Measurements from ENCODE around the gene DRGX.

DNA sequence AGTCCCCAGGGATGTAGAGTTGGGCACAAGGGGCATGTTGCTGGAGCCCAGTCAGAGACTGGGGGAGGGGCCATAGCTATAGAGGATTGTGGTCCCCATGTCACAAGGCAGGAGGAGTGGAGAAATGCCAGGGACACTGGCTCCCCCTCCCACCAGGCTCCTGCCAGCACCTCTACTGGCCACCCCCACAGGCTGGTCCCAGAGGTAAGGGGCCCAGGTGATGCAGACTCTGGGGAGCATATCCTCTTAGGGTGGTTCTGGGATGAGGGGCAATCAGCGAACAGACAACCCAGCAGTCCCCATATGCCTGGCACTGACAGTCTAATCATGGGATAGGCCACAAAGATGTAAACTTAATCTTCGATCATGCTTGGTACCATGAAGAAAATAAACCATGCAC is 75.7 kb downstream of the DRGX start:
- TF ChIP-seq ZBTB8A (CRISPR knock-in tag; IDR thresholded peaks at IDR 0.05; ENCODE audit: borderline replicate concordance, low read depth) (no peak), ZSCAN25 (CRISPR knock-in tag; IDR thresholded peaks at IDR 0.05) (no peak), POLR2A (IDR thresholded peaks at IDR 0.05; ENCODE audit: insufficient read depth in 1 of 2, low read depth in 2 of 2, low read length in 2 of 2) (no peak), CEBPG (CRISPR knock-in tag; IDR thresholded peaks at IDR 0.05) (no peak), YY1 (IDR thresholded peaks at IDR 0.05; ENCODE audit: insufficient read depth, insufficient replicate concordance, low read depth, low read length) (no peak), EZH2 (conservative IDR thresholded peaks at IDR 0.05; ENCODE audit: low read depth, low read length) (no peak), ERF (CRISPR knock-in tag; IDR thresholded peaks at IDR 0.05) (no peak), ZNF180 (CRISPR knock-in tag; IDR thresholded peaks at IDR 0.05; ENCODE audit: borderline replicate concordance, low read depth) (no peak), FOXK2 (IDR thresholded peaks at IDR 0.05) (no peak), SMAD3 (CRISPR knock-in tag; IDR thresholded peaks at IDR 0.05) (no peak)
- TF ChIP-seq, protein P1, sequence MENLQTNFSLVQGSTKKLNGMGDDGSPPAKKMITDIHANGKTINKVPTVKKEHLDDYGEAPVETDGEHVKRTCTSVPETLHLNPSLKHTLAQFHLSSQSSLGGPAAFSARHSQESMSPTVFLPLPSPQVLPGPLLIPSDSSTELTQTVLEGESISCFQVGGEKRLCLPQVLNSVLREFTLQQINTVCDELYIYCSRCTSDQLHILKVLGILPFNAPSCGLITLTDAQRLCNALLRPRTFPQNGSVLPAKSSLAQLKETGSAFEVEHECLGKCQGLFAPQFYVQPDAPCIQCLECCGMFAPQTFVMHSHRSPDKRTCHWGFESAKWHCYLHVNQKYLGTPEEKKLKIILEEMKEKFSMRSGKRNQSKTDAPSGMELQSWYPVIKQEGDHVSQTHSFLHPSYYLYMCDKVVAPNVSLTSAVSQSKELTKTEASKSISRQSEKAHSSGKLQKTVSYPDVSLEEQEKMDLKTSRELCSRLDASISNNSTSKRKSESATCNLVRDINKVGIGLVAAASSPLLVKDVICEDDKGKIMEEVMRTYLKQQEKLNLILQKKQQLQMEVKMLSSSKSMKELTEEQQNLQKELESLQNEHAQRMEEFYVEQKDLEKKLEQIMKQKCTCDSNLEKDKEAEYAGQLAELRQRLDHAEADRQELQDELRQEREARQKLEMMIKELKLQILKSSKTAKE (CRISPR knock-in tag; IDR thresholded peaks at IDR 0.05; ENCODE audit: borderline replicate concordance) = no peak
- TF ChIP-seq, protein P2, sequence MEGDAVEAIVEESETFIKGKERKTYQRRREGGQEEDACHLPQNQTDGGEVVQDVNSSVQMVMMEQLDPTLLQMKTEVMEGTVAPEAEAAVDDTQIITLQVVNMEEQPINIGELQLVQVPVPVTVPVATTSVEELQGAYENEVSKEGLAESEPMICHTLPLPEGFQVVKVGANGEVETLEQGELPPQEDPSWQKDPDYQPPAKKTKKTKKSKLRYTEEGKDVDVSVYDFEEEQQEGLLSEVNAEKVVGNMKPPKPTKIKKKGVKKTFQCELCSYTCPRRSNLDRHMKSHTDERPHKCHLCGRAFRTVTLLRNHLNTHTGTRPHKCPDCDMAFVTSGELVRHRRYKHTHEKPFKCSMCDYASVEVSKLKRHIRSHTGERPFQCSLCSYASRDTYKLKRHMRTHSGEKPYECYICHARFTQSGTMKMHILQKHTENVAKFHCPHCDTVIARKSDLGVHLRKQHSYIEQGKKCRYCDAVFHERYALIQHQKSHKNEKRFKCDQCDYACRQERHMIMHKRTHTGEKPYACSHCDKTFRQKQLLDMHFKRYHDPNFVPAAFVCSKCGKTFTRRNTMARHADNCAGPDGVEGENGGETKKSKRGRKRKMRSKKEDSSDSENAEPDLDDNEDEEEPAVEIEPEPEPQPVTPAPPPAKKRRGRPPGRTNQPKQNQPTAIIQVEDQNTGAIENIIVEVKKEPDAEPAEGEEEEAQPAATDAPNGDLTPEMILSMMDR (CRISPR knock-in tag; IDR thresholded peaks at IDR 0.05) = no peak
- TF ChIP-seq, protein P3, sequence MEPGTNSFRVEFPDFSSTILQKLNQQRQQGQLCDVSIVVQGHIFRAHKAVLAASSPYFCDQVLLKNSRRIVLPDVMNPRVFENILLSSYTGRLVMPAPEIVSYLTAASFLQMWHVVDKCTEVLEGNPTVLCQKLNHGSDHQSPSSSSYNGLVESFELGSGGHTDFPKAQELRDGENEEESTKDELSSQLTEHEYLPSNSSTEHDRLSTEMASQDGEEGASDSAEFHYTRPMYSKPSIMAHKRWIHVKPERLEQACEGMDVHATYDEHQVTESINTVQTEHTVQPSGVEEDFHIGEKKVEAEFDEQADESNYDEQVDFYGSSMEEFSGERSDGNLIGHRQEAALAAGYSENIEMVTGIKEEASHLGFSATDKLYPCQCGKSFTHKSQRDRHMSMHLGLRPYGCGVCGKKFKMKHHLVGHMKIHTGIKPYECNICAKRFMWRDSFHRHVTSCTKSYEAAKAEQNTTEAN (CRISPR knock-in tag; conservative IDR thresholded peaks at IDR 0.05) = no peak
- TF ChIP-seq, protein P4, sequence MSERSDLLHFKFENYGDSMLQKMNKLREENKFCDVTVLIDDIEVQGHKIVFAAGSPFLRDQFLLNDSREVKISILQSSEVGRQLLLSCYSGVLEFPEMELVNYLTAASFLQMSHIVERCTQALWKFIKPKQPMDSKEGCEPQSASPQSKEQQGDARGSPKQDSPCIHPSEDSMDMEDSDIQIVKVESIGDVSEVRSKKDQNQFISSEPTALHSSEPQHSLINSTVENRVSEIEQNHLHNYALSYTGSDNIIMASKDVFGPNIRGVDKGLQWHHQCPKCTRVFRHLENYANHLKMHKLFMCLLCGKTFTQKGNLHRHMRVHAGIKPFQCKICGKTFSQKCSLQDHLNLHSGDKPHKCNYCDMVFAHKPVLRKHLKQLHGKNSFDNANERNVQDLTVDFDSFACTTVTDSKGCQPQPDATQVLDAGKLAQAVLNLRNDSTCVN (CRISPR knock-in tag; IDR thresholded peaks at IDR 0.05; ENCODE audit: borderline replicate concordance) = no peak

Data from HepG2 (cell line).